Measurements from ENCODE around the gene ANKRD11. TPM values are rescaled to one million over a fixed set of nuclear protein-coding genes. Genes with fewer than 3 reads are reported as not detected.

Gene ANKRD11
- total and polyA plus RNA-seq, 2 donors (not counting 1 experiment from before 2014, with no cell fraction given) = 41.5 to 71.2 TPM

DNA sequence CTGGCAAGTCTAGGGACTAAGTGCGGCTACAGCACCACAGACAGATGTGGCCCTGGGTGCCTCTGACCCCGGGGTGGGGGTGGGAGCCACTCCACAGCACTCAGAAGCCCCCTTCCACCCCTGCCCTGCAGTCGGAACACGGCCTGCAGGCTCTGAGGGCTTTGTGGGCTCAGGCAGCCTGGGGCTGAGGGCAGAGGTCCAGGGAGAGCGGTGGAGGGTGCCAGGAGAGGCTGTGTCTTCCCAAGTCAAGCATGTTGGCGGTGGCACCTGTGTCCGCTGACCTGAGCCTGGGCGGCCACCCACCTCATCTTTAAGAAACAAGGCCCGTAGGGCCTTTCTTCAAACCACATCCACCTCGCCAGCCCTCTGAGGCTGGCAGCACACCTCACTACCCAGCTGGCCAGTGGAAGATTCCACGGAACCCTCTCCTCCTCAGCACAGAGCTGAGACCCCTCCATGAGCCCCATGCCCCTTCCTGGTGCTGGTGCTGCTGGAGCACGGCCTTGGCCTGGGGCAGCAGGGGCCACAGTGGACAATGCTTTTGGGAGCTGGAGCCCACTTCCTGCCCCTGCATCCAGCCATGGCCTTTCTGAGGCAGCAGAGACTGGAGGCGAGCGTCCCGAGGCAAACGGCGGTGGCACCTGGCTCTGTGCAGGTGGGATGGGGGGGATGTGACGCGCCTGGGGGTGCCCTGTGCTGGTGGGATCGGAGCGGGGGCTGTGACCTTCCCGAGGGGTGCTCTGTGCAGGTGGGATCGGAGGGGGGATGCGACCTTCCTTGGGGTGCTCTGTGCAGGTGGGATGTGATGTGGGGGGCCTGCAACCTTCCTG, 195.1 kb downstream of the ANKRD11 start:
- Histone ChIP-seq H3K27me3 (ENCODE audit: control insufficient read depth, insufficient read depth, low read length) (no peaks in the 10 kb centered on the region), H3K4me1 (ENCODE audit: control insufficient read depth, extremely low read depth, insufficient read depth, low read length) (peaks cover 4% of the 10 kb centered on the region), H2AFZ (ENCODE audit: low read length) (no peak overlapping the region), H3K36me3 (ENCODE audit: control insufficient read depth, insufficient read depth, low read length) (peaks cover 6% of the 10 kb centered on the region), H3K9ac (ENCODE audit: insufficient read depth, low read length) (no peak overlapping the region), H3K9me3 (ENCODE audit: control insufficient read depth, insufficient read depth, low read depth, low read length) (no peaks in the 10 kb centered on the region), H3K4me3 (replicated peaks in 1 of 4; ENCODE audit: control extremely low read depth in 1 of 4, insufficient read depth in 1 of 4, low read depth in 3 of 4, low read length in 4 of 4) (no peak overlapping the region), H4K20me1 (ENCODE audit: control insufficient read depth, extremely low read depth, insufficient read depth, low read length) (no peaks in the 10 kb centered on the region), H3K4me2 (ENCODE audit: extremely low read depth, insufficient read depth, low read length) (no peak overlapping the region), H3K79me2 (ENCODE audit: control insufficient read depth, insufficient read depth, low read length) (peaks cover 68% of the 10 kb centered on the region), H3K27ac (ENCODE audit: insufficient read depth, low read length) (no peak overlapping the region)
- no peak for DNase-seq (ENCODE audit: low read depth in 2 of 2)
- no peak for TF ChIP-seq EZH2 (IDR thresholded peaks at IDR 0.05; ENCODE audit: low read length, missing control alignments)
- TF ChIP-seq, protein P1, sequence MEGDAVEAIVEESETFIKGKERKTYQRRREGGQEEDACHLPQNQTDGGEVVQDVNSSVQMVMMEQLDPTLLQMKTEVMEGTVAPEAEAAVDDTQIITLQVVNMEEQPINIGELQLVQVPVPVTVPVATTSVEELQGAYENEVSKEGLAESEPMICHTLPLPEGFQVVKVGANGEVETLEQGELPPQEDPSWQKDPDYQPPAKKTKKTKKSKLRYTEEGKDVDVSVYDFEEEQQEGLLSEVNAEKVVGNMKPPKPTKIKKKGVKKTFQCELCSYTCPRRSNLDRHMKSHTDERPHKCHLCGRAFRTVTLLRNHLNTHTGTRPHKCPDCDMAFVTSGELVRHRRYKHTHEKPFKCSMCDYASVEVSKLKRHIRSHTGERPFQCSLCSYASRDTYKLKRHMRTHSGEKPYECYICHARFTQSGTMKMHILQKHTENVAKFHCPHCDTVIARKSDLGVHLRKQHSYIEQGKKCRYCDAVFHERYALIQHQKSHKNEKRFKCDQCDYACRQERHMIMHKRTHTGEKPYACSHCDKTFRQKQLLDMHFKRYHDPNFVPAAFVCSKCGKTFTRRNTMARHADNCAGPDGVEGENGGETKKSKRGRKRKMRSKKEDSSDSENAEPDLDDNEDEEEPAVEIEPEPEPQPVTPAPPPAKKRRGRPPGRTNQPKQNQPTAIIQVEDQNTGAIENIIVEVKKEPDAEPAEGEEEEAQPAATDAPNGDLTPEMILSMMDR (conservative IDR thresholded peaks at IDR 0.05 in 1 of 2, IDR thresholded peaks at IDR 0.05 in 1 of 2; ENCODE audit: low read depth in 1 of 2, low read length in 2 of 2) = no peak

DNA sequence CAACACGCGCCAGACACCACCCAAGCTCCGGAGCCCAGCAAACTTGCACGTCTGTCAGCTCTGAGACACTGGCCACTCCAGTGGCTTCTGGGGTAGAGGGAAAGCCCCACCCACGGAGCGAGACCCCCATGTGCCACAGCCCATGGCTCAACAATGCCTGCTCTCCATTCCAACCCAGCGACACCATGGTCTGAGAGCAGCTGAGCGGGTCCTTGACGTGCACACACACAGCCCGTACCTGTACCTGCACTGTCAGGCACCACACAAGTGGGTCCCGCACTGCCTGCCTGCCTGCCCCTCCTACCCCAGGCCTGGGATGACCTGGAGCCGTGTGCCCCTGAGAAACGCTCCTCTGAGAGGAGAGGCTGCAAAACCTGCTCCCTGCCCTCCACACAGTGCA, 195.9 kb downstream of the ANKRD11 start:
- no peaks in the 10 kb centered on the region for H3K9me3 ChIP-seq (ENCODE audit: control insufficient read depth, insufficient read depth, low read depth, low read length)
- H3K79me2 ChIP-seq (ENCODE audit: control insufficient read depth, insufficient read depth, low read length) = peaks cover 61% of the 10 kb centered on the region
- DNase-seq (ENCODE audit: low read depth in 2 of 2) = no peak
- H3K27ac ChIP-seq (ENCODE audit: insufficient read depth, low read length) = no peak overlapping the region
- H3K27me3 ChIP-seq (ENCODE audit: control insufficient read depth, insufficient read depth, low read length) = no peaks in the 10 kb centered on the region
- H4K20me1 ChIP-seq (ENCODE audit: control insufficient read depth, extremely low read depth, insufficient read depth, low read length) = no peaks in the 10 kb centered on the region
- H3K4me2 ChIP-seq (ENCODE audit: extremely low read depth, insufficient read depth, low read length) = no peak overlapping the region
- no peak for TF ChIP-seq EZH2 (IDR thresholded peaks at IDR 0.05; ENCODE audit: low read length, missing control alignments)
- TF ChIP-seq, protein P1 (conservative IDR thresholded peaks at IDR 0.05 in 1 of 2, IDR thresholded peaks at IDR 0.05 in 1 of 2; ENCODE audit: low read depth in 1 of 2, low read length in 2 of 2) = no peak
- H3K36me3 ChIP-seq (ENCODE audit: control insufficient read depth, insufficient read depth, low read length) = peaks cover 4% of the 10 kb centered on the region
- no peak overlapping the region for H2AFZ ChIP-seq (ENCODE audit: low read length)
- no peak overlapping the region for H3K4me3 ChIP-seq (replicated peaks in 1 of 4; ENCODE audit: control extremely low read depth in 1 of 4, insufficient read depth in 1 of 4, low read depth in 3 of 4, low read length in 4 of 4)
- H3K4me1 ChIP-seq (ENCODE audit: control insufficient read depth, extremely low read depth, insufficient read depth, low read length) = peaks cover 2% of the 10 kb centered on the region
- no peak overlapping the region for H3K9ac ChIP-seq (ENCODE audit: insufficient read depth, low read length)

- peaks cover 9% of the 10 kb centered on the region for H3K36me3 ChIP-seq (ENCODE audit: control insufficient read depth, insufficient read depth, low read length)
- H3K9me3 ChIP-seq (ENCODE audit: control insufficient read depth, insufficient read depth, low read depth, low read length) = no peaks in the 10 kb centered on the region
- H3K4me3 ChIP-seq (replicated peaks in 1 of 4; ENCODE audit: control extremely low read depth in 1 of 4, insufficient read depth in 1 of 4, low read depth in 3 of 4, low read length in 4 of 4) = no peak overlapping the region
- H3K27me3 ChIP-seq (ENCODE audit: control insufficient read depth, insufficient read depth, low read length) = no peaks in the 10 kb centered on the region
- H3K4me1 ChIP-seq (ENCODE audit: control insufficient read depth, extremely low read depth, insufficient read depth, low read length) = peaks cover 2% of the 10 kb centered on the region
- H3K4me2 ChIP-seq (ENCODE audit: extremely low read depth, insufficient read depth, low read length) = no peak overlapping the region
- H3K9ac ChIP-seq (ENCODE audit: insufficient read depth, low read length) = no peak overlapping the region
- no peak overlapping the region for H3K27ac ChIP-seq (ENCODE audit: insufficient read depth, low read length)
- H4K20me1 ChIP-seq (ENCODE audit: control insufficient read depth, extremely low read depth, insufficient read depth, low read length) = no peaks in the 10 kb centered on the region
- peak in 1 of 2 donors; percentile 42 for DNase-seq (ENCODE audit: low read depth in 2 of 2)
- no peak overlapping the region for H2AFZ ChIP-seq (ENCODE audit: low read length)
- peaks cover 56% of the 10 kb centered on the region for H3K79me2 ChIP-seq (ENCODE audit: control insufficient read depth, insufficient read depth, low read length)
- no peak for TF ChIP-seq EZH2 (IDR thresholded peaks at IDR 0.05; ENCODE audit: low read length, missing control alignments)
- TF ChIP-seq, protein P1 (conservative IDR thresholded peaks at IDR 0.05 in 1 of 2, IDR thresholded peaks at IDR 0.05 in 1 of 2; ENCODE audit: low read depth in 1 of 2, low read length in 2 of 2) = peak in 1 of 2 donors; percentile 20
Observed at GRCh38 chr16:89293276-89294143, 196.9 kb downstream of the ANKRD11 start.
